MM.1S (cell line): ENCODE results near the gene HMX1.

Experiments
- CTCF ChIP-seq: fragments of 300-600 bp; sonication (generic); IDR thresholded peaks from 2 replicates; pipeline ENCODE4 v1.5.1; 2016; ENCODE audit warnings: antibody characterized with exemption, low read length, mixed read lengths
- EZH2phosphoT487 ChIP-seq: fragments of 300-600 bp; sonication (generic); IDR thresholded peaks from 2 replicates; pipeline ENCODE4 v1.6.1; 2018; ENCODE audit warnings: antibody characterized with exemption, low read length

- TF ChIP-seq CTCF (no peak), EZH2phosphoT487 (no peak)
Measured at GRCh38 chr4:8838961-8839431, 32.6 kb downstream of the HMX1 start.
